H1 (cell line): ENCODE data around the gene JPT2. TPM values are rescaled to one million over a fixed set of nuclear protein-coding genes. Genes with fewer than 3 reads are reported as not detected.

Experiments used
- CTCF ChIA-PET: fragments of 300-600 bp; sonication (Branson Sonifier 250); formaldehyde crosslinking; loops from one replicate; lab custom pipeline; 2021; ENCODE audit not compliant: partially characterized antibody; lab: Charles Lee
- POLR2A ChIA-PET: fragments of 300-600 bp; sonication (Branson Sonifier 250); formaldehyde crosslinking; loops from one replicate; lab custom pipeline; 2021; ENCODE audit warnings: inconsistent platforms; ENCODE audit not compliant: partially characterized antibody; lab: Charles Lee
- DNase-seq, 2 experiments: peaks; one replicate each; pipeline versions ENCODE4 v3.0.0 to v3.0.0-alpha.2; 2010 to 2022; ENCODE audit warnings: low spot score in 2 of 2, low read depth in 1 of 2, mixed read lengths in 1 of 2
- FAIRE-seq: peaks from 2 replicates; lab custom pipeline; 2011; peaks lifted over from hg19 to GRCh38; lab: Jason Lieb, UNC
- H2AFZ ChIP-seq: 2 replicates; pipeline ENCODE4 v1.8.1; 2012; ENCODE audit warnings: low read length, inconsistent platforms
- H2AK5ac ChIP-seq: 2 replicates; pipeline ENCODE4 v1.6.1; 2013; ENCODE audit warnings: low read depth, low read length
- H2BK120ac ChIP-seq: replicated peaks from 2 replicates; pipeline ENCODE3; 2013; ENCODE audit warnings: low read depth, low read length, inconsistent platforms
- H2BK12ac ChIP-seq: 2 replicates; pipeline ENCODE4 v1.6.1; 2013; ENCODE audit warnings: low read depth, low read length
- H2BK15ac ChIP-seq: 2 replicates; pipeline ENCODE4 v1.6.1; 2013; ENCODE audit warnings: low read length
- H2BK20ac ChIP-seq: 2 replicates; pipeline ENCODE4 v1.6.1; 2013; ENCODE audit warnings: low read length
- H2BK5ac ChIP-seq: 2 replicates; pipeline ENCODE4 v1.6.1; 2013; ENCODE audit warnings: low read depth, low read length
- H3K14ac ChIP-seq: 2 replicates; pipeline ENCODE4 v1.6.1; 2013; ENCODE audit warnings: inconsistent platforms; ENCODE audit not compliant: insufficient read length
- H3K18ac ChIP-seq: 2 replicates; pipeline ENCODE4 v1.6.1; 2013; ENCODE audit warnings: low read length; ENCODE audit errors: extremely low read depth
- H3K23ac ChIP-seq: 2 replicates; pipeline ENCODE4 v1.6.1; 2013; ENCODE audit warnings: inconsistent platforms; ENCODE audit not compliant: insufficient read length
- H3K23me2 ChIP-seq: 2 replicates; pipeline ENCODE4 v1.6.1; 2013; ENCODE audit warnings: low read depth, low read length
- H3K27ac ChIP-seq: 2 replicates; pipeline ENCODE4 v1.6.1; 2011; ENCODE audit warnings: low read depth, low read length, inconsistent platforms
- H3K27me3 ChIP-seq, 4 experiments: replicated peaks in 1 of 4; 1 replicate in 1 of 4; 2 replicates in 3 of 4; pipeline versions ENCODE4 v1.6.1 to v1.8.1; 2011 to 2013; ENCODE audit warnings: low read length in 3 of 4, mild to moderate bottlenecking in 3 of 4, inconsistent platforms in 2 of 4, mixed read lengths in 2 of 4, moderate library complexity in 1 of 4; ENCODE audit not compliant: control insufficient read depth in 3 of 4, insufficient read depth in 3 of 4; ENCODE audit errors: extremely low read depth in 1 of 4
- H3K36me3 ChIP-seq, 4 experiments: 2 replicates each; pipeline versions ENCODE4 v1.6.1 to v1.8.1; 2011 to 2013; ENCODE audit warnings: mild to moderate bottlenecking in 4 of 4, low read length in 3 of 4, moderate library complexity in 2 of 4, control low read depth in 1 of 4, inconsistent platforms in 1 of 4; ENCODE audit not compliant: insufficient read depth in 4 of 4, control insufficient read depth in 2 of 4
- H3K4ac ChIP-seq: replicated peaks from 2 replicates; pipeline ENCODE3; 2013; ENCODE audit warnings: low read length, low read depth, mixed read lengths, inconsistent platforms; ENCODE audit not compliant: insufficient read length
- H3K4me1 ChIP-seq, 4 experiments: replicated peaks in 1 of 4; 1 replicate in 1 of 4; 2 replicates in 3 of 4; pipeline versions ENCODE4 v1.6.1 to v1.8.1; 2011 to 2013; ENCODE audit warnings: low read length in 3 of 4, inconsistent platforms in 2 of 4, mixed read lengths in 1 of 4; ENCODE audit not compliant: insufficient read depth in 4 of 4, control insufficient read depth in 3 of 4
- H3K4me2 ChIP-seq, 2 experiments: 2 replicates each; pipeline versions ENCODE4 v1.6.1 to v1.8.1; 2011 to 2013; ENCODE audit warnings: low read depth in 2 of 2, low read length in 2 of 2, control low read depth in 1 of 2, inconsistent platforms in 1 of 2, mild to moderate bottlenecking in 1 of 2; ENCODE audit not compliant: insufficient read depth in 1 of 2
- H3K4me3 ChIP-seq, 4 experiments: fragments of 200-600, 300-600 bp in 1 of 4; sonication (generic), shearing (Covaris generic), sonication (Bioruptor Twin) in 1 of 4; 2 replicates each; pipeline versions ENCODE4 v1.5.1 to v1.8.1; 2011 to 2016; ENCODE audit warnings: low read length in 4 of 4, low read depth in 3 of 4, control low read depth in 2 of 4, inconsistent platforms in 2 of 4, mild to moderate bottlenecking in 2 of 4, mixed read lengths in 1 of 4, moderate library complexity in 1 of 4; ENCODE audit not compliant: insufficient read depth in 2 of 4; ENCODE audit errors: extremely low read depth in 1 of 4
- H3K56ac ChIP-seq: replicated peaks from 2 replicates; pipeline ENCODE3; 2013; ENCODE audit warnings: low read depth, mild to moderate bottlenecking, mixed read lengths, low read length, inconsistent platforms; ENCODE audit not compliant: insufficient read length
- H3K79me1 ChIP-seq: 2 replicates; pipeline ENCODE4 v1.6.1; 2013; ENCODE audit warnings: low read depth, low read length, control low read depth
- H3K79me2 ChIP-seq, 2 experiments: 2 replicates each; pipeline versions ENCODE4 v1.6.1 to v1.8.1; 2012 to 2013; ENCODE audit warnings: low read length in 2 of 2, mild to moderate bottlenecking in 2 of 2, inconsistent platforms in 1 of 2; ENCODE audit not compliant: insufficient read depth in 2 of 2, control insufficient read depth in 1 of 2
- H3K9ac ChIP-seq, 4 experiments: replicated peaks in 1 of 4; 1 replicate in 1 of 4; 2 replicates in 3 of 4; pipeline versions ENCODE4 v1.6.1 to v1.8.1; 2011 to 2013; ENCODE audit warnings: low read depth in 3 of 4, low read length in 3 of 4, control low read depth in 2 of 4, mild to moderate bottlenecking in 2 of 4, moderate library complexity in 2 of 4, inconsistent platforms in 1 of 4; ENCODE audit errors: extremely low read depth in 1 of 4
- H3K9me3 ChIP-seq, 2 experiments: 2 replicates each; pipeline versions ENCODE4 v1.6.1 to v1.8.1; 2012 to 2013; ENCODE audit warnings: mild to moderate bottlenecking in 2 of 2, moderate library complexity in 2 of 2, control low read depth in 1 of 2, inconsistent platforms in 1 of 2, low read depth in 1 of 2, low read length in 1 of 2, mixed read lengths in 1 of 2; ENCODE audit not compliant: insufficient read depth in 2 of 2
- H4K20me1 ChIP-seq, 2 experiments: replicated peaks in 1 of 2; 2 replicates each; pipeline versions ENCODE3 to v1.8.1; 2011 to 2013; ENCODE audit warnings: inconsistent platforms in 2 of 2, low read length in 2 of 2, mild to moderate bottlenecking in 1 of 2; ENCODE audit not compliant: insufficient read depth in 2 of 2, control insufficient read depth in 1 of 2
- H4K5ac ChIP-seq: 2 replicates; pipeline ENCODE4 v1.6.1; 2013; ENCODE audit warnings: low read length, low read depth, mixed read lengths, inconsistent platforms; ENCODE audit not compliant: insufficient read length
- H4K8ac ChIP-seq: 2 replicates; pipeline ENCODE4 v1.8.0; 2013; ENCODE audit warnings: mild to moderate bottlenecking, moderate library complexity, low read length, inconsistent platforms; ENCODE audit not compliant: insufficient read depth; ENCODE audit errors: extremely low read depth
- H4K91ac ChIP-seq: replicated peaks from 2 replicates; pipeline ENCODE3; 2013; ENCODE audit warnings: low read length, mixed read lengths, inconsistent platforms; ENCODE audit not compliant: insufficient read length
- ATF2 ChIP-seq: IDR thresholded peaks from 2 replicates; pipeline ENCODE4 v1.6.1; 2012; ENCODE audit warnings: low read length, inconsistent platforms
- JUND ChIP-seq: IDR thresholded peaks from 2 replicates; pipeline ENCODE4 v1.6.1; 2011; ENCODE audit warnings: mild to moderate bottlenecking, improper control_type of control experiment, low read length
- WGBS, 2 experiments: shearing (Covaris generic) in 1 of 2; methylation state at CpG; one replicate each; pipeline versions ENCODE4 v1.1.6 to v1.1.7; 2013 to 2015; ENCODE audit warnings: low lambda C conversion rate in 2 of 2, mixed read lengths in 2 of 2, inconsistent platforms in 1 of 2, low coverage in 1 of 2, missing lambda C conversion rate in 1 of 2; ENCODE audit not compliant: insufficient replicate concordance in 2 of 2, insufficient coverage in 1 of 2, insufficient read length in 1 of 2; ENCODE audit errors: extremely low coverage in 1 of 2, missing lambda C conversion rate in 1 of 2; 5-methylcytosine and 5-hydroxymethylcytosine counted together
- polyA plus RNA-seq, 7 experiments: library from polyadenylated mRNA; depleted of rRNA in 3 of 7; stranded (reverse) in 5 of 7; unstranded in 2 of 7; fragments of >200 nt in 5 of 7; fragments of 200-250 nt in 2 of 7; gene quantifications; 1 replicate in 5 of 7; 2 replicates in 1 of 7; 4 replicates in 1 of 7; pipeline versions ENCODE4 v1.2.1 to v1.2.3, GENCODE V29; 2011 to 2013; ENCODE audit warnings: missing spikeins in 2 of 7, mixed read lengths in 2 of 7
- total RNA-seq: library from RNA; stranded (reverse); fragmentation: NEBNext Ultra II Directional; extraction: Animal tissue kit (Norgen Biotek cat#: 25700); gene quantifications from 2 replicates; pipeline ENCODE4 v1.2.1, GENCODE V29; 2021

Gene JPT2
- total and polyA plus RNA-seq, 2 of the 8 experiments (the other 6 are each of a cell fraction or from before 2014, with no cell fraction given): 67.6 to 197 TPM

GRCh38 chr16:1645914-1646525 lies 32.1 kb upstream of the JPT2 start:
- Histone ChIP-seq H4K91ac (no peak overlapping the region), H3K4me1 (peaks cover 0 to 2% (median 0%) of the 10 kb centered on the region in 4 experiments; a peak in 1 of 7 replicates), H3K27me3 (no peaks in the 10 kb centered on the region), H3K27ac (no peak overlapping the region), H2BK12ac (no peak overlapping the region), H2AK5ac (no peak overlapping the region), H3K56ac (no peak overlapping the region), H3K23ac (no peak overlapping the region), H3K36me3 (peaks cover 4 to 26% (median 15%) of the 10 kb centered on the region in 4 experiments; a peak in 7 of 8 replicates), H2BK15ac (no peak overlapping the region), H3K79me1 (peaks cover 12% of the 10 kb centered on the region), H3K4ac (no peak overlapping the region), H3K4me3 (no peak overlapping the region), H3K9me3 (no peaks in the 10 kb centered on the region), H4K8ac (no peak overlapping the region), H2AFZ (no peak overlapping the region)
- DNase-seq (no peak), FAIRE-seq (no peak)
- WGBS, 2 experiments: 89% methylated on average over 13 of the region's 13 CpGs; no CpG with 5 or more reads in 1 of the 2 experiments
- CTCF ChIA-PET: interaction anchor here (0.6 to 1.9 kb wide), 3 partner anchors 14 to 496 kb away, joined by 3 to 4 read pairs (median 3); no protein-coding TSS in a partner anchor
- TF ChIP-seq JUND (peak; percentile 26; the same call in 1 of the 2 replicates), ATF2 (no peak)
- TF ChIP-seq, all 59 proteins: peak for 1
- Histone ChIP-seq H3K79me2 (peaks cover 0 to under 1% of the 10 kb centered on the region in 2 experiments; a peak in 1 of 4 replicates), H3K9ac (0 out of 7 replicates have a peak overlapping the region, but pooled peaks of 1 of the 4 experiments have one; percentile 10), H2BK5ac (no peak overlapping the region), H2BK120ac (no peak overlapping the region), H4K20me1 (peaks cover 12 to 15% of the 10 kb centered on the region in 2 experiments), H3K23me2 (no peaks in the 10 kb centered on the region), H4K5ac (no peak overlapping the region), H3K18ac (no peak overlapping the region), H3K4me2 (no peak overlapping the region), H3K14ac (no peak overlapping the region), H2BK20ac (no peak overlapping the region)
- POLR2A ChIA-PET: no interaction called here
